HG03460 (cell line): ENCODE results near the gene PCOLCE2.

ENCODE experiments used
- ATAC-seq: cut with Tn5 transposase; IDR thresholded peaks from one replicate; pipeline ENCODE4 v1.9.1; 2021; ENCODE audit not compliant: unreplicated experiment

The PCOLCE2 gene

DNA sequence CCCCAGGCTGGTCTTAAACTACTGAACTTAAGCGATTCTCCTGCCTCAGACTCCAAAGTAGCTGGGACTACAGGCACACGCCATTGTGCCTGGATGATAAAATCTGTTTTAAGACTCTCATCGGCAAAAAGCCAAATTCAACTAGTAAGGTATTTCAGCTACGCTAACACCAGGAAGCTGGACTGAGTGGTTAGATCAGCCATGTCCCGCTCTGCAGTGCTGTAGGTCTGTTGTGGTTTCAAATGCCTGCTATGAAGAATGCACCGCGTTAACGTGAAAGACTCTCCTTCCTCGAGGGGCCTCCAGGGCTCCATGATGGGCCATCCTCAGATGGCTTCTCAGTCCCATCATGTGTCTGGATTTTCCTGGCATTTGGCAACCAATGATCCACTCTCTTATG is 70.2 kb downstream of the PCOLCE2 start:
- ATAC-seq: no peak

DNA sequence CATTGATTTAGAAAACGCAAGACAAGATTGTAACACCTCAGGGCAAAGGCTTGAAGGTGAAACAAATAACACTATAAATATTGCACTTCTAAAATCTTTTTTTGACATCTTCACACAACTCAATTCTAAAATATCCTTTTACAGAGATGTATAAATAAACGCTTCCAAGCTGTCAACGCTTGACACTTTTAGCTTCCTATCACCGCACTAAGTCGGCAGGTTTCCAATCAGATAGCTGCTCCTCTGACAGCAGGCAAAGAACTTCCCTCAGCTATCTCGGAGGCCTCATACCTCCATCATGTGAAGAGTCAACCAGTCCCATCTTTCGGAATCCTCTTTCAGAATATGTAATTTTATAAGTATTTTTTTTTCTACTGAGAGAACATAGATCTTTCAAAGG is 71.0 kb downstream of the PCOLCE2 start:
- ATAC-seq: no peak

- ATAC-seq: no peak
These were observed 71.5 kb downstream of the PCOLCE2 start for GRCh38 chr3:142817356-142817755.

GRCh38 chr3:142815803-142816202 is 73.1 kb downstream of the PCOLCE2 start:
- no peak for ATAC-seq

DNA sequence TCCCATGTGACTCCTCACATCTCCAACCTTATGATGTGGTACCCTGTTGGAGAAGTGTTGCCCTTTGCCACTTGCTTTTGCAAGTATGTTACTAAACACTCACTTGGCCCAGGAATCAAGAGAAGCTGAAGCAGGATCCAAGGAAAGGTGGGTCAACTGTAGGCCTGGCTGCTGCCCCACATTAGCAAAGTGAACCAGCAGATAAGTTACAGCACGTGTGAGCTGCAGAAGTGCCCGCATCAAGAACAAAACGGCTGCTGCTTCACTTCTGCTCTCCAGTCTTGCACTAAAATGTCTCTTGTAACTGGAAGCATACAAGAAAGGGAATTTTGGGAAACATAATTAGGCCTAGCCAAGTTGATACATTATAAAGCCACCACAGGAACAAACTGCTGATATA is 79.6 kb downstream of the PCOLCE2 start:
- ATAC-seq: no peak

GRCh38 chr3:142808103-142808917 is 80.6 kb downstream of the PCOLCE2 start:
- ATAC-seq: no peak

GRCh38 chr3:142802891-142803290 is 86.0 kb downstream of the PCOLCE2 start:
- no peak for ATAC-seq

DNA sequence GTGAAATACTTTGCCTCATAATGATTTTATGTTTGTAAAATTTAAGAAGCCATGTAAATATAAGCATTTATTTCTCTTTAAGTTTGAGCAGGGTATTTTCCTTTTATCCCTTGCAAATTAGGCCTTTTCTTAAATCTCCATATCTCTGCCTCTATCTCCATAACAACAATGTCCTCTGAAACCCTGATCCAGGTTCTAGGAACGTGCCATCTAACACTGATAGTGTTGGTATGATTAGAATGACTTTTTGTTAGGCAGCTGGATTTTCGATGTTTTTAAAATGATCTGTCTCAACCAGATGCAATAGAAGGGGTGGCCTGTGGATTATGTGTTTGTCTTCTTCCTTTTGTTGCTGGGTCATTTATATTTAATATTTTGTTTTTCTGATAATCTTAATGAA is 87.1 kb downstream of the PCOLCE2 start:
- no peak for ATAC-seq

DNA sequence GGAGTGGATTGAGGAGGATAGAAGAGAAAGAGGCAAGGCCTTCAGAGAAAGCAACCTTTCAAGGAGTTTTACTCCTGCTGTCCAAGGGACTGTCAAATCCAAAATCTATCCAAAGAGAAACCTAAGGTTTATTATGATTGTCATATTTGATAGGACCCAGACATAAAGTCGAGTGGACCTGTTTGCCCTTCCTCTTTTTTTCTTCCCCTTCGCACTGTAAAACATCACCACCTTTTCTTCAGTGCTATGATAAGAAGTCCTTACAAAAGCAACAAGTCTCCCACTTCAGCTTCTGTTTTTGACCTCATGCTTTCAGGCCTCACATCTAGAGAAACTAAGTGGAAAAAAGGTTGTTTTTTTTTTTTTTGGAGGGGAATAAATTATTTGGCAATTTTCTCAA is 92.1 kb downstream of the PCOLCE2 start:
- ATAC-seq: no peak

- no peak for ATAC-seq
These were observed 93.6 kb downstream of the PCOLCE2 start for GRCh38 chr3:142795332-142795731.

GRCh38 chr3:142794508-142794907 is 94.4 kb downstream of the PCOLCE2 start:
- ATAC-seq: no peak

GRCh38 chr3:142787719-142788118 is 101.2 kb downstream of the PCOLCE2 start:
- no peak for ATAC-seq

GRCh38 chr3:142785996-142786395 is 102.9 kb downstream of the PCOLCE2 start:
- no peak for ATAC-seq

- no peak for ATAC-seq
These were observed 104.7 kb downstream of the PCOLCE2 start for GRCh38 chr3:142784228-142784627.

GRCh38 chr3:142782616-142783015 is 106.3 kb downstream of the PCOLCE2 start:
- ATAC-seq: no peak

DNA sequence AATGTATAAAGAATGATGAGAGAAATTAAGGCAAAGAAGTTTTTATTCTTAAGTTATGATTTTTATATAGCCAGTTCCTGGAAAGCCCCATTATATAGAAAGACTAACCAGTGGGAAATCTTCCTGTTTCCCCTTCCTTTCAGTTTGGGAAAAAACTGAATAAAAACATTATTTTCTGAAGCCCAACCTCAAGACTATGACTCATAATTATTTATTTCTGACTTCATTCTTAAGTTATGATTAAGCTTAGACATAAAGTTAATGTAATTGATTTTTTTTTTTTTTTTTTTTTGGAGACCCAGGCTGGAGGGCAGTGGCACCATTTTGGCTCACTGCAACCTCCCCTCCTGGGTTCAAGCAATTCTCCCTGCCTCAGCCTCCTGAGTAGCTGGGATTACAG is 109.3 kb downstream of the PCOLCE2 start:
- no peak for ATAC-seq

- no peak for ATAC-seq
These were observed 110.3 kb downstream of the PCOLCE2 start for GRCh38 chr3:142778541-142778940.

GRCh38 chr3:142777927-142778326 is 111.0 kb downstream of the PCOLCE2 start:
- no peak for ATAC-seq

- ATAC-seq: no peak
These were observed 120.5 kb downstream of the PCOLCE2 start for GRCh38 chr3:142768338-142768737.
